HEK293 (cell line): ENCODE data around the gene INPP4B.

Experiments
- CTCF ChIA-PET: fragments of 350-600 bp; formaldehyde crosslinking; extraction: SDS; loops from one replicate; lab custom pipeline; 2021; ENCODE audit warnings: antibody characterized with exemption; lab: Yijun Ruan, JAX
- POLR2A ChIA-PET: fragments of 300-600 bp; formaldehyde crosslinking; extraction: SDS; loops from one replicate; lab custom pipeline; 2020; ENCODE audit warnings: antibody characterized with exemption, inconsistent platforms; lab: Yijun Ruan, JAX
- H3K27ac ChIP-seq: fragments of 200-500 bp; sonication (Bioruptor generic); 2 replicates; pipeline ENCODE4 v1.5.1; 2014; ENCODE audit warnings: low read depth, low read length, control low read depth, inconsistent platforms; ENCODE audit errors: extremely low read depth
- H3K36me3 ChIP-seq, 2 experiments: fragments of 200-500 bp in 1 of 2; sonication (Bioruptor generic) in 1 of 2; 1 replicate in 1 of 2; 2 replicates in 1 of 2; pipeline ENCODE4 v1.5.1; 2014 to 2017; ENCODE audit warnings: inconsistent platforms in 2 of 2, low read length in 2 of 2; ENCODE audit not compliant: control insufficient read depth in 2 of 2, insufficient read depth in 1 of 2
- H3K4me1 ChIP-seq: fragments of 200-500 bp; sonication (Bioruptor generic); 2 replicates; pipeline ENCODE4 v1.5.1; 2014; ENCODE audit warnings: mild to moderate bottlenecking, low read length, inconsistent platforms; ENCODE audit not compliant: control insufficient read depth, insufficient read depth
- H3K4me3 ChIP-seq: 2 replicates; pipeline ENCODE4 v1.5.1; 2011; ENCODE audit warnings: low read depth, mild to moderate bottlenecking, control low read depth, low read length, moderate library complexity
- H3K9me3 ChIP-seq: fragments of 200-500 bp; sonication (Bioruptor generic); 2 replicates; pipeline ENCODE4 v1.5.1; 2014; ENCODE audit warnings: low read depth, low read length, inconsistent platforms; ENCODE audit not compliant: control insufficient read depth, insufficient read depth
- BCL11A ChIP-seq: fragments of 450-650 bp; formaldehyde crosslinking; IDR thresholded peaks from 2 replicates; pipeline ENCODE4 v1.5.1; 2016; ENCODE audit warnings: low read depth, missing biosample characterization, missing genetic modification characterization
- BCL6B ChIP-seq: fragments of 450-650 bp; formaldehyde crosslinking; IDR thresholded peaks from 2 replicates; pipeline ENCODE4 v1.5.1; 2017; ENCODE audit warnings: missing biosample characterization, missing genetic modification characterization
- IKZF3 ChIP-seq: fragments of 450-650 bp; IDR thresholded peaks from 2 replicates; pipeline ENCODE4 v1.5.0; 2018; ENCODE audit warnings: missing biosample characterization, mild to moderate bottlenecking, missing genetic modification characterization, moderate library complexity
- KLF1 ChIP-seq: fragments of 450-650 bp; formaldehyde crosslinking; IDR thresholded peaks from 2 replicates; pipeline ENCODE4 v1.5.1; 2016; ENCODE audit warnings: missing biosample characterization, missing genetic modification characterization
- KLF10 ChIP-seq: fragments of 450-650 bp; IDR thresholded peaks from 2 replicates; pipeline ENCODE4 v1.5.1; 2018; ENCODE audit warnings: missing biosample characterization, mild to moderate bottlenecking, missing genetic modification characterization
- KLF17 ChIP-seq: fragments of 450-650 bp; formaldehyde crosslinking; IDR thresholded peaks from 2 replicates; pipeline ENCODE4 v1.5.1; 2016; ENCODE audit warnings: missing biosample characterization, missing genetic modification characterization
- MEIS1 ChIP-seq: sonication (generic); formaldehyde crosslinking; IDR thresholded peaks from 2 replicates; pipeline ENCODE4 v1.8.1; 2022; ENCODE audit warnings: missing genetic modification reagents, mild to moderate bottlenecking, borderline replicate concordance
- MYNN ChIP-seq: fragments of 450-650 bp; formaldehyde crosslinking; IDR thresholded peaks from 2 replicates; pipeline ENCODE4 v1.5.1; 2016; ENCODE audit warnings: missing biosample characterization, missing genetic modification characterization, borderline replicate concordance
- REPIN1 ChIP-seq: fragments of 450-650 bp; formaldehyde crosslinking; IDR thresholded peaks from 2 replicates; pipeline ENCODE4 v1.5.1; 2017; ENCODE audit warnings: missing biosample characterization, missing genetic modification characterization, low read depth
- SETDB1 ChIP-seq: IDR thresholded peaks from one replicate; pipeline ENCODE4 v1.6.1; 2017; ENCODE audit warnings: mild to moderate bottlenecking, low read length, moderate library complexity, mixed read lengths; ENCODE audit not compliant: insufficient read length
- ZBTB7A ChIP-seq: fragments of 450-650 bp; formaldehyde crosslinking; IDR thresholded peaks from 2 replicates; pipeline ENCODE4 v1.5.1; 2016; ENCODE audit warnings: low read depth, missing biosample characterization, missing genetic modification characterization
- ZNF148 ChIP-seq: fragments of 450-650 bp; formaldehyde crosslinking; IDR thresholded peaks from 2 replicates; pipeline ENCODE4 v1.5.0; 2017; ENCODE audit warnings: missing biosample characterization, missing genetic modification characterization, borderline replicate concordance
- ZNF19 ChIP-seq: fragments of 450-650 bp; formaldehyde crosslinking; IDR thresholded peaks from 2 replicates; pipeline ENCODE4; 2016; ENCODE audit warnings: missing biosample characterization, missing genetic modification characterization, low read depth
- ZNF292 ChIP-seq: fragments of 450-650 bp; formaldehyde crosslinking; IDR thresholded peaks from 2 replicates; pipeline ENCODE4 v1.5.1; 2016; ENCODE audit warnings: low read depth, missing biosample characterization, missing genetic modification characterization, borderline replicate concordance
- ZNF529 ChIP-seq: fragments of 450-650 bp; formaldehyde crosslinking; IDR thresholded peaks from 2 replicates; pipeline ENCODE4 v1.5.1; 2017; ENCODE audit warnings: missing genetic modification characterization, missing biosample characterization; ENCODE audit not compliant: insufficient replicate concordance
- ZNF530 ChIP-seq: fragments of 450-650 bp; formaldehyde crosslinking; IDR thresholded peaks from 2 replicates; pipeline ENCODE4 v1.5.1; 2016; ENCODE audit warnings: low read depth, missing biosample characterization, missing genetic modification characterization
- ZNF544 ChIP-seq: fragments of 450-650 bp; formaldehyde crosslinking; IDR thresholded peaks from 2 replicates; pipeline ENCODE4 v1.5.0; 2017; ENCODE audit warnings: missing biosample characterization, missing genetic modification characterization
- ZNF585B ChIP-seq: fragments of 450-650 bp; formaldehyde crosslinking; IDR thresholded peaks from 2 replicates; pipeline ENCODE4 v1.5.1; 2016; ENCODE audit warnings: missing biosample characterization, missing genetic modification characterization
- ZNF596 ChIP-seq: fragments of 450-650 bp; IDR thresholded peaks from 2 replicates; pipeline ENCODE4 v1.5.0; 2018; ENCODE audit warnings: missing biosample characterization, mild to moderate bottlenecking, missing genetic modification characterization, moderate library complexity
- ZNF610 ChIP-seq: fragments of 450-650 bp; formaldehyde crosslinking; IDR thresholded peaks from 2 replicates; pipeline ENCODE4 v1.5.1; 2016; ENCODE audit warnings: missing biosample characterization, missing genetic modification characterization, borderline replicate concordance
- ZNF624 ChIP-seq: fragments of 450-650 bp; formaldehyde crosslinking; IDR thresholded peaks from 2 replicates; pipeline ENCODE4 v1.5.1; 2017; ENCODE audit warnings: missing biosample characterization, missing genetic modification characterization
- ZNF654 ChIP-seq: fragments of 450-650 bp; formaldehyde crosslinking; IDR thresholded peaks from 2 replicates; pipeline ENCODE4 v1.5.1; 2016; ENCODE audit warnings: low read depth, missing biosample characterization, missing genetic modification characterization
- ZXDB ChIP-seq: fragments of 450-650 bp; formaldehyde crosslinking; IDR thresholded peaks from 2 replicates; pipeline ENCODE4 v1.5.1; 2016; ENCODE audit warnings: missing biosample characterization, missing genetic modification characterization
- TF ChIP-seq, protein P1 (sequence below): fragments of 450-650 bp; IDR thresholded peaks from 2 replicates; pipeline ENCODE4 v1.5.1; 2018; ENCODE audit warnings: missing biosample characterization, missing genetic modification characterization
- TF ChIP-seq, protein P2 (sequence below): fragments of 450-650 bp; formaldehyde crosslinking; IDR thresholded peaks from 2 replicates; pipeline ENCODE4 v1.5.1; 2016; ENCODE audit warnings: missing biosample characterization, missing genetic modification characterization

INPP4B gene

DNA sequence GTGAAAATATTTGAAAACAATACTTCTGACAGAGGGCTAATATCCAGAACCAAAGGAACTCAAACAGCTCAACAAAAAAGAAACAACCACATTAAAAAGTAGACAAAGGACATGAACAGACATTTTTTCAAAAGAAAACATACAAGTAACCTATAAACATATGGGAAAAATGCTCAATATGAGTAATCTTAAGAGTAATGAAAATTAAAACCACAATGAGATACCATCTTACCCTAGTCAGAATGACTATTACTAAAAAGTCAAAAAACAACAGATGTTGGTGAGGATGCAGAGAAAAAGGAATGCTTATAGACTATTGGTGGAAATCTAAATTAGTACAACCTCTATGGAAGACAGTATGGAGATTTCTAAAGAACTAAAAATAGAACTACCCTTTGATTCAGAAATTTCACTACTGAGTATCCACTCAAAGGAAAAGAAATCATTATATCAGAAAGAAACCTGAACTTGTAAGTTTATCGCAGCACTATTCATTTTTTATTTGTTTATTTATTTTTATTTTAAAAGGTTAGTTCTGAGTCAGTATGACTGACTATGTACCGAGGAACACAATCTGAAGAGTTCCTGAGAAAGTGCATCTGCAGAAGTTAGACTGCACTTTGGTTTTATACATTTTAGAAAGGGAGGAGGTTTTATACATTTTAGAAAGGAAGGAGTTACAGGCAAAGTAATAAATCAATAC lies 231.3 kb downstream of the INPP4B start:
- ChIA-PET CTCF (no interaction called here), POLR2A (no interaction called here)

GRCh38 chr4:142607976-142608375 lies 238.1 kb downstream of the INPP4B start:
- H3K36me3 ChIP-seq: no peaks in the 10 kb centered on the region
- no peak overlapping the region for H3K27ac ChIP-seq
- H3K4me1 ChIP-seq: no peaks in the 10 kb centered on the region
- CTCF ChIA-PET: no interaction called here
- H3K9me3 ChIP-seq: no peaks in the 10 kb centered on the region
- no peak overlapping the region for H3K4me3 ChIP-seq
- POLR2A ChIA-PET: no interaction called here
- TF ChIP-seq ZNF19: no peak
- TF ChIP-seq ZNF585B: no peak
- no peak for TF ChIP-seq MEIS1 (CRISPR knock-in tag)
- no peak for TF ChIP-seq KLF17
- no peak for TF ChIP-seq KLF10
- no peak for TF ChIP-seq ZNF292 (tag by site-specific recombination)
- TF ChIP-seq ZXDB (tag by site-specific recombination): no peak
- TF ChIP-seq SETDB1: no peak
- TF ChIP-seq ZNF530 (tag by site-specific recombination): no peak
- TF ChIP-seq ZNF610 (tag by site-specific recombination): no peak
- no peak for TF ChIP-seq ZNF654 (tag by site-specific recombination)

More for the DNA sequence above, 231.3 kb downstream of the INPP4B start:
- TF ChIP-seq ZNF596 (tag by site-specific recombination): no peak
- no peak for TF ChIP-seq ZBTB7A
- TF ChIP-seq BCL11A: no peak
- TF ChIP-seq IKZF3 (tag by site-specific recombination): no peak
- TF ChIP-seq KLF1 (tag by site-specific recombination): no peak
- TF ChIP-seq, protein P1, sequence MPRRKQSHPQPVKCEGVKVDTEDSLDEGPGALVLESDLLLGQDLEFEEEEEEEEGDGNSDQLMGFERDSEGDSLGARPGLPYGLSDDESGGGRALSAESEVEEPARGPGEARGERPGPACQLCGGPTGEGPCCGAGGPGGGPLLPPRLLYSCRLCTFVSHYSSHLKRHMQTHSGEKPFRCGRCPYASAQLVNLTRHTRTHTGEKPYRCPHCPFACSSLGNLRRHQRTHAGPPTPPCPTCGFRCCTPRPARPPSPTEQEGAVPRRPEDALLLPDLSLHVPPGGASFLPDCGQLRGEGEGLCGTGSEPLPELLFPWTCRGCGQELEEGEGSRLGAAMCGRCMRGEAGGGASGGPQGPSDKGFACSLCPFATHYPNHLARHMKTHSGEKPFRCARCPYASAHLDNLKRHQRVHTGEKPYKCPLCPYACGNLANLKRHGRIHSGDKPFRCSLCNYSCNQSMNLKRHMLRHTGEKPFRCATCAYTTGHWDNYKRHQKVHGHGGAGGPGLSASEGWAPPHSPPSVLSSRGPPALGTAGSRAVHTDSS (tag by site-specific recombination): no peak
- no peak for TF ChIP-seq REPIN1 (tag by site-specific recombination)
- TF ChIP-seq ZNF544: no peak
- no peak for TF ChIP-seq BCL6B
- TF ChIP-seq, protein P2, sequence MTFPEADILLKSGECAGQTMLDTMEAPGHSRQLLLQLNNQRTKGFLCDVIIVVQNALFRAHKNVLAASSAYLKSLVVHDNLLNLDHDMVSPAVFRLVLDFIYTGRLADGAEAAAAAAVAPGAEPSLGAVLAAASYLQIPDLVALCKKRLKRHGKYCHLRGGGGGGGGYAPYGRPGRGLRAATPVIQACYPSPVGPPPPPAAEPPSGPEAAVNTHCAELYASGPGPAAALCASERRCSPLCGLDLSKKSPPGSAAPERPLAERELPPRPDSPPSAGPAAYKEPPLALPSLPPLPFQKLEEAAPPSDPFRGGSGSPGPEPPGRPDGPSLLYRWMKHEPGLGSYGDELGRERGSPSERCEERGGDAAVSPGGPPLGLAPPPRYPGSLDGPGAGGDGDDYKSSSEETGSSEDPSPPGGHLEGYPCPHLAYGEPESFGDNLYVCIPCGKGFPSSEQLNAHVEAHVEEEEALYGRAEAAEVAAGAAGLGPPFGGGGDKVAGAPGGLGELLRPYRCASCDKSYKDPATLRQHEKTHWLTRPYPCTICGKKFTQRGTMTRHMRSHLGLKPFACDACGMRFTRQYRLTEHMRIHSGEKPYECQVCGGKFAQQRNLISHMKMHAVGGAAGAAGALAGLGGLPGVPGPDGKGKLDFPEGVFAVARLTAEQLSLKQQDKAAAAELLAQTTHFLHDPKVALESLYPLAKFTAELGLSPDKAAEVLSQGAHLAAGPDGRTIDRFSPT (tag by site-specific recombination): no peak
- TF ChIP-seq ZNF624 (tag by site-specific recombination): no peak
- TF ChIP-seq ZNF529 (tag by site-specific recombination): no peak
- no peak for TF ChIP-seq MYNN (tag by site-specific recombination)
- no peak for TF ChIP-seq ZNF148 (tag by site-specific recombination)
- Histone ChIP-seq H3K27ac (no peak overlapping the region), H3K4me1 (no peaks in the 10 kb centered on the region), H3K36me3 (no peaks in the 10 kb centered on the region), H3K4me3 (no peak overlapping the region), H3K9me3 (no peaks in the 10 kb centered on the region)
